Activated CD4-positive, alpha-beta T cell treated with anti-CD3 and anti-CD28 coated beads for 1 hour (primary cell): ENCODE results near the gene CD300LF.

Experiments
- DNase-seq: peaks from one replicate; pipeline ENCODE4 v3.0.0-alpha.2; 2020

The CD300LF gene

DNA sequence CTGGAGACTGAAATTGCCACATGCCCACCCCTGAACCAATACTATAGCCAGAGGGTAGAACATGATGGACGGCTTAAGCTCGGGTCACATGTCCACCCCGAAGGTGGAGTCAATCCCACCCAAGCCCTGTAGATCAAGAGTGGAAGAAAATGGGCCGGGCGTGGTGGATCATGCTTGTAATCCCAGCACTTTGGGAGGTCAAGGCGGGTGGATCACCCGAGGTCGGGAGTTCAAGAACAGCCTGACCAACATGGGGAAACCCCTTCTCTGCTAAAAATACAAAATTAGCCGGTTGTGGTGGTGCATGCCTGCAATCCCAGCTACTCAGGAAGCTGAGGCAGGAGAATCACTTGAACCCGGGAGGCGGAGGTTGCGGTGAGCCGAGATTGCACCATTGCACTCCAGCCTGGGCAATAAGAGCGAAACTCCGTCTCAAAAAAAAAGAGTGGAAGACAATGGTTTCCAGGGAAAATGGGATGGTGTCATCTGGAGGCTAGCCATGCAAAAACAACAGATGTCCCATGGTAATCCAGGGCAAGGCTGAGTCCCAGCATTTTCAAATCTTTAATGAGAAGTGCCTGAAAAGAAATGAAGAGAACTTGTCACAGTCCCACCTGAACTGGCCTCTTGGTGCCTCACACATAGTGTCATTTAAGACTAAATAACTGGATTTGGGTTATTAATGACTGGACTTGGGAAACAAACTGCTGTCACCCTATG, 30.1 kb downstream of the CD300LF start:
- DNase-seq = no peak

GRCh38 chr17:74682028-74682427, 30.7 kb downstream of the CD300LF start:
- DNase-seq = no peak

- no peak for DNase-seq
Measured at GRCh38 chr17:74680941-74681340, 31.8 kb downstream of the CD300LF start.

- no peak for DNase-seq
Measured at GRCh38 chr17:74680213-74680612, 32.5 kb downstream of the CD300LF start.

GRCh38 chr17:74679374-74679773, 33.3 kb downstream of the CD300LF start:
- DNase-seq = no peak

GRCh38 chr17:74678541-74678940, 34.2 kb downstream of the CD300LF start:
- DNase-seq = no peak

DNA sequence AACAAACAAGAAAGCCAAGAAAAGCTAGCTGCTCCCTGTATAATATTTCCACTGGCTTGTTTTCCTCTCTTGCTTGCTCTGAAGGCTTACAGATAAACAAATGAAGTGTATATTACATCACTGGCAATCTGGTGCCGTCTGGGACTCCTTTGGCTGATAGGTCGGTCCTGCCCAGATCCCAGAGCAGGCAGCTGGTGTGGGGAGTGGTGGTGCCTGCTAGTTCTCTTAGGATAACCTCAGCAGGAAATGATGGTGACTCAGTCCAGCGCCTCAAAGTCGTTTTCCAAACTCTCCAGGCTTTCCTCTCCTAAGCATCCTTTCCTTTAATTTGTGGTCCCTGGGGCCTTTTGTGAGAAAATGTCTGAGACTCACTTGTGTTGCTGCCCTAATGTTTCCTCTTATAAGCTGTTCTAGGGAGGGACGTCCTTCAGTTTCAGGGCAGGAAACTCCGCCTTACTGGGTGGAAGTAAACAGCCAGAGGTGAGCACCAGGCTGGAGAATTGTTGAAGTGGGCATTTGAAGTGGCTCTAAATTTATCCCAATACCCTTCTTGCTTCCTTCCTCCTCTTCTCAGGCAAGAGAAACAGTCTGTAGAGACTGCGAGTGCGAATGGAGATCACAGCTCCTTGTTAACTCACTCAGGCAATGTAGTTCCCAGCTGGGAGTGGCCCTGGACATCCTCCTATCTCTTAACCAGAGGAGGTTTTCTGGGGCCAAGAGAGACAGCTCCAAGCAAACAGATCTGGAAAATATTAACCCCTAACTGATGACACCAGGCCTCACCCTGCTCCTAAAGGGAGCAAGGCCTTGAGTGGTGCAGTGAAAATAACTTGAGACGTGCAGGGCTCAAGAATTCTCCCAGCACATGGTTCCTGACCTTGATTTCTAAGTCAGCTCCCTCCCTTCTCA, 34.9 kb downstream of the CD300LF start:
- no peak for DNase-seq

GRCh38 chr17:74671031-74671771, 41.5 kb downstream of the CD300LF start:
- peak; percentile 53 for DNase-seq

DNA sequence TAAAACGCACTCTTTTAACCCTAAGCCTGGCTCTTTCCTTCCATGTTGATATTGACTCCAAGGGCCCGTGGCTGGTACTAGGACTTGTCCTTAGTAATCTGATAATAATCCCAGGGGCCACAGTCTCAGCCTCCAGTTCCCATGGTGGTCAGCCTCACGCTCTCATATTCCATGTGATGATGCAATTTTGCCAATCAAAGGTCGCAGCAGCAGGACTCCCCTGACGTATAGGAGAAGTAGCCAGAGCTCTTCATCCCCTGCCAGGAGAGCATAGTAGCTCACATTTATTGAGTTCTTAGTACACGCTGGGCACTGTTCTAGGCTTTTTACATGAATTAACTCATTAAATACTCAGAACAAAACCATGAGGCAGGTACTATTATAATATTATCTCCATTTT, 42.4 kb downstream of the CD300LF start:
- DNase-seq = no peak

DNA sequence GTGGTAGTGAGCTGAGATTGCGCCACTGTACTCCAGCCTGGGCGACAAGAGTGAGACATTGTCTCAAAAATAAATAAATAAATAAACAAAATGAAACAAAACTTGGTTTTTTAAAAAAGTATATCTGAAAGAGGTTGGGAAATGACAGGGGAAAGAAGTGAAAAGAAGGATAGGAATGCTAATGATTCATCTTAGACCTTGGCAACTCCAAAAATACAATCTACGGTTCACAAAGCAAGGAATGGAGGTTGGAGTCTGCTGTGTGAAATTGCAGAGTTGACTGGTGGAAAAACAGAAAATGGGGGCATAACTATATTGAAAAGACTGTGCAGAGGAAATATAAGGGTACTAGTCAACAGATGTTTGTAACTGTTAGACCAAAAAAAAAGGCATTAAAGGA, 49.2 kb downstream of the CD300LF start:
- DNase-seq = no peak

GRCh38 chr17:74659889-74660288, 52.8 kb downstream of the CD300LF start:
- DNase-seq = no peak

GRCh38 chr17:74658620-74659019, 54.1 kb downstream of the CD300LF start:
- no peak for DNase-seq

DNA sequence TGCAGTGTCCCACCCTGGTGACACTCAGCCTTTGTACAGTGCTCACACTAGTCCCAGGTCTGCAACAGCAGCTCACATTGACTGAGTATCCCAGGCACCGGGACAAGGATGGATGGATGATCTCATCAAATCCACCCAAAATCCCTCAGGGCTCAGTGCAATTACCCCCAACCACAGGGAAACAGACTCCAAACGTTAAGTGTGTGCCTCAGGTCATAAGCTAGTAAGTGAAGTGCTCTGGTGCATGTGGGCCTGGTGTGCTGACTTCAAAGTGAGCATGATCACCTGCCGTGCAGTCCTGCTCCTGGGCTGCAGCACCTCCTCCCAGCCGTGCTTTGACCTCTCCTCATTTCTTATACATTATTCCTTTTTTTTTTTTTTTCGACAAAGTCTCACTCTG, 58.0 kb downstream of the CD300LF start:
- no peak for DNase-seq

- DNase-seq = no peak
Measured at GRCh38 chr17:74652020-74652419, 60.7 kb downstream of the CD300LF start.

GRCh38 chr17:74649909-74650308, 62.8 kb downstream of the CD300LF start:
- DNase-seq = no peak

- no peak for DNase-seq
Measured at GRCh38 chr17:74647871-74648672, 64.7 kb downstream of the CD300LF start.

- DNase-seq = no peak
Measured at GRCh38 chr17:74646231-74646630, 66.5 kb downstream of the CD300LF start.

GRCh38 chr17:74645010-74645409, 67.7 kb downstream of the CD300LF start:
- DNase-seq = no peak

- no peak for DNase-seq
Measured at GRCh38 chr17:74644419-74644818, 68.3 kb downstream of the CD300LF start.
